22Rv1 (cell line): Measurements from ENCODE around the gene RAB3C.

Experiments used
- ZFX ChIP-seq: fragments of 450-650 bp; IDR thresholded peaks from 2 replicates; pipeline ENCODE4 v1.6.1; 2017; ENCODE audit warnings: antibody characterized with exemption, borderline replicate concordance
- TF ChIP-seq, protein P1 (sequence below): fragments of 450-650 bp; IDR thresholded peaks from 2 replicates; pipeline ENCODE4 v1.5.1; 2017; ENCODE audit warnings: mild to moderate bottlenecking

DNA sequence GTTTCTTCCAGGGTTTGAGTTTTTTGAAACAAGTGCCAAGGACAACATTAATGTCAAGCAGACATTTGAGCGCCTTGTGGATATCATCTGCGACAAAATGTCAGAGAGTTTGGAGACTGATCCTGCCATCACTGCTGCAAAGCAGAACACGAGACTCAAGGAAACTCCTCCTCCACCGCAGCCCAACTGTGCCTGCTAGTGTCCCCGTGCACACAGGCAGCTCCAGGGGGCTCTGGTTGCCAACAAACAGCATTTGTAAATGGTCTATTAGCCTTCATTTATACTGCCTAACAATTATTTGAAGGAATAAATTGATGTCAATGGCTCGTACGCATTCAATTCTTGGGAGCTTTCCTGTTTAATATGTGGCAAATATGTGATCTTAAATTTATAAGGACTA, 268.3 kb downstream of the RAB3C start:
- TF ChIP-seq, protein P1, sequence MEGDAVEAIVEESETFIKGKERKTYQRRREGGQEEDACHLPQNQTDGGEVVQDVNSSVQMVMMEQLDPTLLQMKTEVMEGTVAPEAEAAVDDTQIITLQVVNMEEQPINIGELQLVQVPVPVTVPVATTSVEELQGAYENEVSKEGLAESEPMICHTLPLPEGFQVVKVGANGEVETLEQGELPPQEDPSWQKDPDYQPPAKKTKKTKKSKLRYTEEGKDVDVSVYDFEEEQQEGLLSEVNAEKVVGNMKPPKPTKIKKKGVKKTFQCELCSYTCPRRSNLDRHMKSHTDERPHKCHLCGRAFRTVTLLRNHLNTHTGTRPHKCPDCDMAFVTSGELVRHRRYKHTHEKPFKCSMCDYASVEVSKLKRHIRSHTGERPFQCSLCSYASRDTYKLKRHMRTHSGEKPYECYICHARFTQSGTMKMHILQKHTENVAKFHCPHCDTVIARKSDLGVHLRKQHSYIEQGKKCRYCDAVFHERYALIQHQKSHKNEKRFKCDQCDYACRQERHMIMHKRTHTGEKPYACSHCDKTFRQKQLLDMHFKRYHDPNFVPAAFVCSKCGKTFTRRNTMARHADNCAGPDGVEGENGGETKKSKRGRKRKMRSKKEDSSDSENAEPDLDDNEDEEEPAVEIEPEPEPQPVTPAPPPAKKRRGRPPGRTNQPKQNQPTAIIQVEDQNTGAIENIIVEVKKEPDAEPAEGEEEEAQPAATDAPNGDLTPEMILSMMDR: no peak
- no peak for TF ChIP-seq ZFX
